Stomach (tissue), 4 donors: ENCODE measurements around the gene SPATS1.

ENCODE experiments used
- POLR2AphosphoS5 ChIP-seq, 3 donors: sonication (generic); formaldehyde crosslinking; IDR thresholded peaks; one replicate each; pipeline ENCODE4 v1.6.1; 2016; ENCODE audit warnings: antibody characterized with exemption in 3 of 3
- TF ChIP-seq, protein P1 (sequence below), 7 experiments: fragments of 450-650 bp in 4 of 7; fragments of 200-600 bp in 3 of 7; sonication (generic) in 3 of 7; IDR thresholded peaks; one replicate each; pipeline ENCODE4 v1.5.1; 2016 to 2019; ENCODE audit warnings: antibody characterized with exemption in 7 of 7, control low read depth in 2 of 7, mild to moderate bottlenecking in 1 of 7

DNA sequence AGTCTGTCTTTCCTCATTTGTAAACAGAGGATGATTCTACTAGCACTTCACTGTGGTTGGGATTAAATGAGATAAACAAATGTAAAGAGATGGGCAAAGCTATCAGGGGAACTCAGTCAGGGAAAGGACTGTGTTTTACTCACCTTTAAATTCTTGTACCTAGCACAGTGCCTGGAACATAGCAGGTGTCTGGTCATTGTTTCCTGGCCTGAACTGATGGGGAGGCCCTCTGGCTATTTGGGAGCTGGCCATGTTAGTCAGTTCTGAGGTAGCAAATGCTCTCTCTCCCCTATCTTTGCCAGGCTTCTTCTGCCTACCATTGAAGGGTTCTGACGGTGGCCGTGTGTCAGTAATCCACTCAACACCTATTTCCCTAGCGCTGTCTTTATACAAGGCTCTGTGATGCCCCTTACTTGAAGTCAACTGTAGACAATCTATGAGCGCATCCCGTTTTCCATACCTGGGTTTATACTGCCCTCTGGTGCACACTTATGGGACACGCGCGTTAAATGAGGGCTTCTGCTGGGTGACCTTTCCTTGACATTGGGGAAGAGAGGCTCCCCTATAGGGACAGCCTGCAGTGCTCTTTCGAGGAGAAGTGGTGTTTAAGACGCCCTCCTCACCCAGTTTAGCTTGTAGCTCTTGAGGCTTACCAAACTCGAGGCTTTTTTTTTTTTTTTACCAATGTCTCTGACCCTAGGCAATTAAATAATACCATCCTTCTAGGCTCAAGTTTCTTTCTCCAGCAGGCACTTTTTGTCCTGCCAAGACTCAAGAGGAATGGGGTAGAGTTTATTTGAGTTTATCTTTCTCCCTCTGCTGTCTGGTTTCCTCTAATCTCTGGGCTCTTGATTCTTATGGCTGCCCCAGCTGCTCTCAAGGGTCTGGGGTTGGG, 4.0 kb upstream of the SPATS1 start:
- peak in 1 of 3 donors; percentile 18 for TF ChIP-seq POLR2AphosphoS5 (IDR thresholded peaks at IDR 0.05)
- TF ChIP-seq, protein P1, sequence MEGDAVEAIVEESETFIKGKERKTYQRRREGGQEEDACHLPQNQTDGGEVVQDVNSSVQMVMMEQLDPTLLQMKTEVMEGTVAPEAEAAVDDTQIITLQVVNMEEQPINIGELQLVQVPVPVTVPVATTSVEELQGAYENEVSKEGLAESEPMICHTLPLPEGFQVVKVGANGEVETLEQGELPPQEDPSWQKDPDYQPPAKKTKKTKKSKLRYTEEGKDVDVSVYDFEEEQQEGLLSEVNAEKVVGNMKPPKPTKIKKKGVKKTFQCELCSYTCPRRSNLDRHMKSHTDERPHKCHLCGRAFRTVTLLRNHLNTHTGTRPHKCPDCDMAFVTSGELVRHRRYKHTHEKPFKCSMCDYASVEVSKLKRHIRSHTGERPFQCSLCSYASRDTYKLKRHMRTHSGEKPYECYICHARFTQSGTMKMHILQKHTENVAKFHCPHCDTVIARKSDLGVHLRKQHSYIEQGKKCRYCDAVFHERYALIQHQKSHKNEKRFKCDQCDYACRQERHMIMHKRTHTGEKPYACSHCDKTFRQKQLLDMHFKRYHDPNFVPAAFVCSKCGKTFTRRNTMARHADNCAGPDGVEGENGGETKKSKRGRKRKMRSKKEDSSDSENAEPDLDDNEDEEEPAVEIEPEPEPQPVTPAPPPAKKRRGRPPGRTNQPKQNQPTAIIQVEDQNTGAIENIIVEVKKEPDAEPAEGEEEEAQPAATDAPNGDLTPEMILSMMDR (IDR thresholded peaks at IDR 0.05): peak in 5 of 7 experiments; percentile 49 to 83 (median 60)
